Gastroesophageal sphincter (tissue), 3 donors: ENCODE measurements around the gene ATP10A.

ENCODE experiments used
- EP300 ChIP-seq: sonication (generic); formaldehyde crosslinking; IDR thresholded peaks from one replicate; pipeline ENCODE4 v1.6.1; 2017; ENCODE audit warnings: antibody characterized with exemption, mild to moderate bottlenecking
- TF ChIP-seq, protein P1 (sequence below), 4 experiments: fragments of 200-600 bp in 2 of 4; fragments of 450-650 bp in 2 of 4; sonication (generic) in 1 of 4; IDR thresholded peaks; one replicate each; pipeline ENCODE4 v1.5.1; 2017 to 2019; ENCODE audit warnings: antibody characterized with exemption in 4 of 4, mild to moderate bottlenecking in 2 of 4, moderate library complexity in 2 of 4

DNA sequence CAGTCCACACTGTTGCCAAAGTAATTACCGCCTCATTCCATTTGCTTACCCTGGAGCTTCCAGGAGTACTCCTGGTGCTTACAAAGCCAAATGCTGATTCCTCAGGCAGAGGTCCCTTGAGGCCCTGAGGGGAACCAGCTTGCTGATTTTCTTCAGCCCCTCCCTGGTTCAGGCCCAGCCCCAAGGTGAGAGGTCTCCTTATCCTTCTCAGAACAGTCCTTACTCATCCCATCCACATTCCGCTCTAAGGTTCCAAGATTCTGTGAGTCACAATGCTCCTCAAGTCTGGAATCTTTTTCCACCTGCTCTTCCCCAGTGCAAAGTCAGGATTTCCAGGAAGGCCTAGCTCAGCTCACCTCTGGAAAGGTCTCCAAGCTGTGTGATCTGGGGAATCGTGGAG is 1.8 kb upstream of the ATP10A start:
- TF ChIP-seq, protein P1, sequence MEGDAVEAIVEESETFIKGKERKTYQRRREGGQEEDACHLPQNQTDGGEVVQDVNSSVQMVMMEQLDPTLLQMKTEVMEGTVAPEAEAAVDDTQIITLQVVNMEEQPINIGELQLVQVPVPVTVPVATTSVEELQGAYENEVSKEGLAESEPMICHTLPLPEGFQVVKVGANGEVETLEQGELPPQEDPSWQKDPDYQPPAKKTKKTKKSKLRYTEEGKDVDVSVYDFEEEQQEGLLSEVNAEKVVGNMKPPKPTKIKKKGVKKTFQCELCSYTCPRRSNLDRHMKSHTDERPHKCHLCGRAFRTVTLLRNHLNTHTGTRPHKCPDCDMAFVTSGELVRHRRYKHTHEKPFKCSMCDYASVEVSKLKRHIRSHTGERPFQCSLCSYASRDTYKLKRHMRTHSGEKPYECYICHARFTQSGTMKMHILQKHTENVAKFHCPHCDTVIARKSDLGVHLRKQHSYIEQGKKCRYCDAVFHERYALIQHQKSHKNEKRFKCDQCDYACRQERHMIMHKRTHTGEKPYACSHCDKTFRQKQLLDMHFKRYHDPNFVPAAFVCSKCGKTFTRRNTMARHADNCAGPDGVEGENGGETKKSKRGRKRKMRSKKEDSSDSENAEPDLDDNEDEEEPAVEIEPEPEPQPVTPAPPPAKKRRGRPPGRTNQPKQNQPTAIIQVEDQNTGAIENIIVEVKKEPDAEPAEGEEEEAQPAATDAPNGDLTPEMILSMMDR (IDR thresholded peaks at IDR 0.05), result no peak
- no peak for TF ChIP-seq EP300
